Inflammatory macrophage (primary cell): ENCODE data around the gene SLC35F5.
"Not testable (repeated sequence)": the region's sequence is repeated elsewhere in the genome, so short reads cannot be mapped to it uniquely, and the experiment has no call there.

ENCODE experiments used
- DNase-seq, 2 donors: peaks; one replicate each; pipeline ENCODE4 v3.0.0-alpha.2; 2020 to 2022

SLC35F5 gene

GRCh38 chr2:113755035-113755834 is 1.2 kb downstream of the SLC35F5 start:
- no peak for DNase-seq

GRCh38 chr2:113754160-113754559 is 2.3 kb downstream of the SLC35F5 start:
- no peak for DNase-seq

- no peak for DNase-seq
These were observed 6.1 kb downstream of the SLC35F5 start for GRCh38 chr2:113750385-113750784.

- no peak for DNase-seq
These were observed 15.4 kb downstream of the SLC35F5 start for GRCh38 chr2:113741091-113741490.

- no peak for DNase-seq
These were observed 16.6 kb downstream of the SLC35F5 start for GRCh38 chr2:113739849-113740248.

- no peak for DNase-seq
These were observed 22.3 kb downstream of the SLC35F5 start for GRCh38 chr2:113734185-113734584.

- no peak for DNase-seq
These were observed 32.4 kb downstream of the SLC35F5 start for GRCh38 chr2:113724010-113724409.

- no peak for DNase-seq
These were observed 33.0 kb downstream of the SLC35F5 start for GRCh38 chr2:113723411-113723810.

- DNase-seq: peak in 1 of 2 donors; percentile 14
These were observed 36.3 kb downstream of the SLC35F5 start for GRCh38 chr2:113720167-113720566.

GRCh38 chr2:113716291-113716690 is 40.2 kb downstream of the SLC35F5 start:
- DNase-seq: no peak

- no peak for DNase-seq
These were observed 43.5 kb downstream of the SLC35F5 start for GRCh38 chr2:113712941-113713340.

- DNase-seq: no peak
These were observed 44.6 kb downstream of the SLC35F5 start for GRCh38 chr2:113711851-113712250.

- no peak for DNase-seq
These were observed 47.4 kb downstream of the SLC35F5 start for GRCh38 chr2:113709022-113709421.

- DNase-seq: no peak
These were observed 49.3 kb downstream of the SLC35F5 start for GRCh38 chr2:113707106-113707505.

GRCh38 chr2:113705982-113706523 is 50.4 kb downstream of the SLC35F5 start:
- DNase-seq: no peak

- DNase-seq: not testable (repeated sequence)
These were observed 52.0 kb downstream of the SLC35F5 start for GRCh38 chr2:113704300-113704993.

GRCh38 chr2:113703386-113704299 is 52.8 kb downstream of the SLC35F5 start:
- DNase-seq: no peak

- DNase-seq: peak; percentile 85 to 87
These were observed 56.1 kb downstream of the SLC35F5 start for GRCh38 chr2:113700186-113700841.

- DNase-seq: no peak
These were observed 57.5 kb downstream of the SLC35F5 start for GRCh38 chr2:113698892-113699447.

GRCh38 chr2:113698251-113698650 is 58.2 kb downstream of the SLC35F5 start:
- DNase-seq: not testable (repeated sequence)

GRCh38 chr2:113697516-113697915 is 58.9 kb downstream of the SLC35F5 start:
- no peak for DNase-seq

- DNase-seq: no peak
These were observed 62.0 kb downstream of the SLC35F5 start for GRCh38 chr2:113694438-113694837.
